Right ventricle myocardium inferior (tissue), 1 donor: Measurements from ENCODE around the gene B3GAT2. TPM values are rescaled to one million over a fixed set of nuclear protein-coding genes. Genes with fewer than 3 reads are reported as not detected.
"Not testable (repeated sequence)": the region's sequence is repeated elsewhere in the genome, so short reads cannot be mapped to it uniquely, and the experiment has no call there.

Experiments used
- ATAC-seq: fragments of 200-7000 bp; cut with Tn5 transposase; one replicate; pipeline ENCODE4 v1.9.1; 2020; ENCODE audit warnings: mild to moderate bottlenecking, moderate library complexity
- DNase-seq: peaks from one replicate; pipeline ENCODE4 v3.0.0; 2021; ENCODE audit errors: missing footprints
- intact Hi-C: fragments of 100-400 bp; cut with DNase I; formaldehyde crosslinking; loops from one replicate; pipeline ENCODE4 v1.11.0; 2022
- long read RNA-seq: library from polyadenylated mRNA; unstranded; transcript quantifications from one replicate; pipeline ENCODE4 v2.0.0, GENCODE V29; 2021
- total RNA-seq: library from RNA; stranded (reverse); fragmentation: NEBNext Ultra II Directional; extraction: Animal tissue kit (Norgen Biotek cat#: 25700); gene quantifications from one replicate; pipeline ENCODE4 v1.2.1, GENCODE V29; 2021
- donor health status: DM: no; HTN: yes; CAD: no; lungs with severe emphysema.

Gene B3GAT2, protein sequence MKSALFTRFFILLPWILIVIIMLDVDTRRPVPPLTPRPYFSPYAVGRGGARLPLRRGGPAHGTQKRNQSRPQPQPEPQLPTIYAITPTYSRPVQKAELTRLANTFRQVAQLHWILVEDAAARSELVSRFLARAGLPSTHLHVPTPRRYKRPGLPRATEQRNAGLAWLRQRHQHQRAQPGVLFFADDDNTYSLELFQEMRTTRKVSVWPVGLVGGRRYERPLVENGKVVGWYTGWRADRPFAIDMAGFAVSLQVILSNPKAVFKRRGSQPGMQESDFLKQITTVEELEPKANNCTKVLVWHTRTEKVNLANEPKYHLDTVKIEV
- total RNA-seq, result not detected
- long read RNA-seq, result 0 reads

DNA sequence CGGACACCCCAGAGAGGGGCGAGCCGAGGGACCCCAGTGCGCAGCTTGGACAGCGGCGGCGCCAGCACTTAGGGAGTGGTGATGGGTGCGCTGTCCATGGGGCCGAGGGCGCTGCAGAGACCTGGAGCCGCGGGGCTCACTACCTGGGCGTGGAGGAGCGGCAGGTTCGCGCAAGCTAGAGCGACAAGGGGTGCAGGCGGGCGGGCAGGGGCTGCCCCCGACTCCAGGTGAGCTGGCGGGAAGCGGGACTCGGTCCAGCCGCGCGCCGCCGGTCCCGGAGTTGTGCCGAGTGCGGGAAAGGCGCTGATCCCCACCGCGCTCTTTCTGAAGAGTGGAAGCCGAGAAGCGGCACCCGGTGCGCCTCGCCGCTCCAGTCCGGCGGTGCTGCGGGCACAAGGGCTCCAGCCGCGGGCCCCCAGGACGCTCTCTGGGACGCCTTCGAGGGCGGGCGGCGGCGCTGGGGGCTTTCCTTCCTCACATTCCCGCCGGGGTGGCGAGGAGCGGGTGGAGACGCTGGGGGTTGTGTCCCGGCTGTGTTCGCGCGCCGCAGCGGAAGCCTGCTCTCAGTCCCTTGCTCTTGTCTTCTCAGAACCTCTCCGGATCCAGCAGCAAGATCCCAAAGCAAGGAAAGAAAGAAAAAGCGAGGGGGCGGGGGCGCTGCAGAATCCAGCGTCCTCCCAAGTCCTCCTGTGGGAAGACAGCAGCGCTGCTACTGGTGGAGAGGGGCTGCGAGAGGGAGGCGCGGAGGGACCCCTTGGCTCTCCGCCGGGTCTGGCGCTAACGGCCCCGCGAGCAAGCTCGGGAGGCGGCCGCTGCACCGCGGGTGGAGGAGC lies at the start of gene B3GAT2:
TSS of gene B3GAT2 (minus strand) at position 610 of the 833 bp plus-strand sequence. CDS start 631 bp downstream, outside the sequence.
- intact Hi-C loops, result loop anchor here (10.0 kb wide), 2 partner anchors 252 to 412 kb away; no protein-coding TSS in a partner anchor
- peak; percentile 59 for DNase-seq
- ATAC-seq, result peak; percentile 47

DNA sequence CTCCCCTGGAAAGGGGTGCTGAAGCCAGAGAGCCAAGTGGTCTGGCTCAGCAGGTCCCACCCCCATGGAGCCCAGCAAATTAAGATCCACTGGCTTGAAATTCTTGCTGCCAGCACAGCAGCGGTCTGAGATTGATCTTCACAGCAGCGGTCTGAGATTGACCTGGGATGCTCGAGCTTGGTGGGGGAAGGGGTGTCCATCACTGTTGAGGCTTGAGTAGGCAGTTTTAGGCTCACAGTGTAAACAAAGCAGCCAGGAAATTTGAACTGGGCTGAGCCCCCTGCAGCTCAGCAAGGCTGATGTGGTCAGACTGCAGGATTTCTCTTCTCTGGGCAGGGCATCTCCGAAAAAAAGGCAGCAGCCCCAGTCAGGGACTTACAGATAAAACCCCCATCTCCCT lies 41.3 kb upstream of the B3GAT2 start:
- intact Hi-C loops, result no loop called here
- ATAC-seq, result no peak
- DNase-seq, result no peak

DNA sequence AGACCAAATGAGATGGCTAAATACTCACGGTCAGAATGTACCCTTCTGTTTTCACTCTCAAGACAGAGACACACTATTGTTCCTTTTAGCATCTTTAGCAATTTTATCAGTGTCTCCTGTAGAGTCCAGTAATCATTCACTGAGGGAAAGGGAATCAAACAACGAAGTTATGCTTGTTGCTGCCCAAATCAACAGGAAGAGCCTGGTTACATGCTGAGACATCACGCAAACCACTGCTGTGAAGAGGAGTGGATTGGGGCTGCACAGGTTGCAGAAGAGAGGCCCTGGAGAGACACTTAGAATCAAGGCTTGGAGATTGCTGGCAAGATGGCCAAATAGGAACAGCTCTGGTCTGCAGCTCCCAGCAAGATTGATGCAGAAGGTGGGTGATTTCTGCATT lies 40.5 kb upstream of the B3GAT2 start:
- ATAC-seq (no peak), DNase-seq (no peak)
- intact Hi-C loops, result no loop called here

DNA sequence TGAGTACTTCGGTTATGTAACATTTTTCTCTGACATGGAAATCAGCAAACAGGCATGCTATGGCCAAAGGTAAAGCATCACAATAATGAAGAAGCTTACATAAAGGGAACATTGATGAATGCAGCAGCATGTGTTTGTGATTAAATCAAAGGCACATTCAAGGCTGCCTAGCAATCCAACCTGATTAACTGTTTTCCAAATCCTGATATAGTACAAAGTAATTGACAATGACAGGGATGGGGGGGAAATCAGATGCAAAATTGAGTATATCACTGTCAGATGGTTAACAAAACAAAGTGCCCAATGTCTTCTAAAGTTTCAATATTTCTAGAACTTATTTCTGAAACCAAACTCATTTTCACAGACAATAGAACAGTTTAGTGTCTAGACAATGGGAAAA lies 39.2 kb upstream of the B3GAT2 start:
- no peak for ATAC-seq
- DNase-seq, result no peak
- intact Hi-C loops, result no loop called here

DNA sequence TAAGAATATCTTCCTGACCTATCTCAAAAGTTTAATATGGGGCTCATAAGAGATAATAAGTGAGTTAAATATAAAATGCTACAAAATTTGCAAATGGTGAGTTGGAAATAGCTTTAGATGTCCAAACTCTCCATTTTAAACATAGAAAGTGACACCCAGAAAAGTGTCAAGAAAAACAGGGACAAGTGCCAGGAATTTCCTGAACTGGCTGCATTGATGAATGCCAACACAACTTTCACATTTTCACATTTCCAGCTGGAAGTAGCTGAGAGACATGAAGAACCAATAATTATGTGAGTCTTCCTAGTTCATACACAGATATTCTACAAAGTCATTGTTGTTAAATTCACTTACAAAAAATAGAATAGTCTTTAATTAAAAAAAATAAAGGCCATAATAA lies 38.6 kb upstream of the B3GAT2 start:
- intact Hi-C loops, result no loop called here
- DNase-seq, result no peak
- no peak for ATAC-seq

DNA sequence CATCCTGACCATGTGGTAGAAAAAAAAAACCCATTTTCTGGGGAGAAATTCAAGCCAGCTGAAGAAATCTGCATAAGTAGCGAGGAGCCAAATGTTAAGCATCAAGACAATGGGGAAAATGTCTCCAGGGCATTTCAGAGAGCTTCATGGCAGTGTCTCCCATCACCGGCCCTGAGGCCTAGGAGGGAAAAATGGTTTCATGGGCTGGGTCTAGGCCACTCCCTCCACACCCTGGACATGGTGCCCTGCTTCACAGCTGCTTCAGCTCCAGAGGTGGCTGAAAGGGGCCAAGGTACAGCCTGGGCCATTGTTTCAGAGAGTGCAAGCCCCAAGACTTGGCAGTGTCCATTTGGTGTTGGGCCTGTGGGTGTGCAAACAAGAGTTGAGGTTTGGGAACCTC lies 34.4 kb upstream of the B3GAT2 start:
- DNase-seq (no peak), ATAC-seq (no peak)
- intact Hi-C loops, result no loop called here

DNA sequence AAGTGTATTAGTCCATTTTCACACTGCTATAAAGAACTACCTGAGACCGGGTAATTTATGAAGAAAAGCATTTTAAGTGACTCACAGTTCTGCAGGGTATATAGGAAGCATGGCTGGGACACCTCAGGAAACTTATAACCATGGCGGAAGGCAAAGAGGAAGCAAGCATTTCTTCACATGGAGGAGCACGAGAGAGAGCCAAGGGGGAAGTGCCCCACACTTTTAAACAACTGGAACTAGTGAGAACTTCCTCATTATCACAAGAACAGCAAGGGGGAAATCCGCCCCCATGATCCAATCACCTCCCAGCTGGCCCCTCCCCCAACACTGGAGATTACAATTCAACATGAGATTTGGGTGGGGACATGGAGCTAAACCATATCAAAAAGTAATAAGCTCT lies 28.3 kb upstream of the B3GAT2 start:
- intact Hi-C loops, result no loop called here
- ATAC-seq, result no peak
- no peak for DNase-seq

DNA sequence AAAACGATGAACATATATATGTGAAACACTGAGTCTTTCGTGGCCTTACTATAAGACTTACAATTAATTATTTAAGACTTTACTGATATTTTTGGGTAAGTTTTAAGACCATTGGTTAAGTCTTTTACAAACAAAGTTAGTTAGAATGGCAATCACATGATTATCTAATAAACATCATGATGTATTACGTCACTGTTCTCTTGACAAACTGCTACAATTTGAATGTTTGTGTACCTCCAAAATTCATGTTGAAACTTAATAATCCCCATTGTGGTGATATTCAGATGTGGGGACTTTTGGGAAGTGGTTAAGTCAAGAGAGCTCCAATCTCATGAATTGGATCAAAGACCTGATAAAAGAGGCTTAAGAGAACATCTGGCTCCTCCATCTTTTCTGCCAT lies 25.9 kb upstream of the B3GAT2 start:
- intact Hi-C loops, result no loop called here
- ATAC-seq (no peak), DNase-seq (no peak)

DNA sequence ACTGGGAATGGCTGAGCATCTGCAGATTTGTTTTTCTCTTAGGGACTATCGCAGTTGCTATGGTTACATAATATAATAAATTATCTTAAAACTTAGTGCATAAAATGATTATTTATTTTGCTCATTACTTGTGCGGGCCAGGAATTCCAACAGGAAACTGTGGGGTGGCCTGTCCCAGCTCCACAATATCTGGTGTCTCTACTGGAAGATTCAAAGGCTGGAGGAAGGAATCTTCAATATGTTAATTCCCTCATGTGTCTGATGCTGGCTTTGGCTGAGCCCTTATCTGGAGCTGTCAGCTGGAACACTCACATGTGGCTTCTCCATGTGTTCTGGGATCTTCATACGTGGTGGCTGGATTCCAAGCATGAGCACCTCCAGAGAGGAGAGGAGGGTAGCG lies 23.9 kb upstream of the B3GAT2 start:
- DNase-seq, result no peak
- intact Hi-C loops, result no loop called here
- ATAC-seq, result no peak

DNA sequence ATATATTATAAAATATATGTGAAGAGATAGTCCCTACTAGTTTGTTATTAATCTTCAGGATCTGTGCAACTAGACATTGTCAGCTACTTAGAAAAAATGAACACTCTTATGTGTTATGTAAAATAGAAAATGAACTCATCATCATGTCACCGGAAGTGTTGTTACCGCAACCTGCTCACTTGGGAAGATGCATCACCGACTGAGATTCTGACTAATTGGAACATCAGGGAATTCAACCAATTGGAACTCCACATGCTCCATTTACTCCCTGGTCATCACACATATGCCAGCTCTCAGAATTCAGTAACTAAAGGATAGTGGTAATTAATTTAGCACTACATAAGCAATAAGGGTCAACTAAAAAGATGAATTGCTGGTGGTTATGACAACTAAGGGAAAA lies 16.7 kb upstream of the B3GAT2 start:
- intact Hi-C loops, result no loop called here
- ATAC-seq, result no peak

DNA sequence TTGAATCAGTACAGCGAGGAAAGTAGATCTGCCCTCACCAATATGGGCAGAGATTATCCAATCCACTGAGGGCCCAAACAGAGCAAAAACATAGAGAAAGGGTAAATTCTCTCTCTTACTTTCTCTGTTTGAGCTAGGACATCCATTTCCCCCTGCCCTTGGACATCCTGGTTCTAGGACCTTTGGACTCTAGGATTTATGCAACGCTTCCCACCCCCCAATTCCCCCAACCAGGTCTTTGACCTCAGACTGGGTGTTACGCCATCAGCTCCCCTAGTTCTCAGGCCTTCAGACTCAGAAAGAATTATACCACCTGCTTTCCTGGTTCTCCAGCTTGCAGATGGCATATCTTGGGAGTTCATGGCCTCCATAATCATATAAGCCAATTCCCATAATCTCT lies 10.2 kb upstream of the B3GAT2 start:
- intact Hi-C loops, result no loop called here
- no peak for DNase-seq
- ATAC-seq, result no peak

More for the DNA sequence above, 16.7 kb upstream of the B3GAT2 start:
- no peak for DNase-seq

DNA sequence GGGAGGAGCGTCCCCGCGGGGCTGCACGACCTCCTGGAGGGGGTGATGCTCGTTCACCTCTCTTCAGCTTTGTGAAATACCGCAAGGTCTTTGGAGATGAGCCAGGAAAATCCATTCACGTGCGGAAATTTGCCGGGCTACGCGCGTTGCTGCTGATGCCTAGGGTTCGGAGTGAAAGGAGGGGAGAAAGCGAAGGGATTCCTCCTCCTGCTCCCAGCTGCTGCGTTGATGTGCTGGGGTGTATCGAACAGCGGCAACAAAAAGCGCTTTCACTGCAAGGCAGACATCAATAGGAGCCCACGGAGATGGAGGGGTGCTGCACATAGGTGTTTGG lies 391 bp upstream of the B3GAT2 start:
- no peak for DNase-seq
- ATAC-seq, result no peak
- intact Hi-C loops, result loop anchor here (10.0 kb wide), 2 partner anchors 252 to 412 kb away; no protein-coding TSS in a partner anchor

DNA sequence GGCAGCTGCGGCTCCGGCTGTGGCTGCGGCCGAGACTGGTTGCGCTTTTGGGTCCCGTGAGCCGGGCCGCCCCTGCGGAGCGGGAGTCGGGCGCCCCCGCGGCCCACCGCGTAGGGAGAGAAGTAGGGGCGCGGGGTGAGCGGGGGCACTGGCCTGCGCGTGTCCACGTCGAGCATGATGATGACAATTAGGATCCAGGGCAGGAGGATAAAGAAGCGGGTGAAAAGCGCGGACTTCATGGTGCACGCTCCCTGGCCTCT lies 739 bp downstream of the B3GAT2 start:
- ATAC-seq, result peak; percentile 11
- no peak for DNase-seq
- intact Hi-C loops, result loop anchor here (10.0 kb wide), 2 partner anchors 251 to 411 kb away; no protein-coding TSS in a partner anchor

DNA sequence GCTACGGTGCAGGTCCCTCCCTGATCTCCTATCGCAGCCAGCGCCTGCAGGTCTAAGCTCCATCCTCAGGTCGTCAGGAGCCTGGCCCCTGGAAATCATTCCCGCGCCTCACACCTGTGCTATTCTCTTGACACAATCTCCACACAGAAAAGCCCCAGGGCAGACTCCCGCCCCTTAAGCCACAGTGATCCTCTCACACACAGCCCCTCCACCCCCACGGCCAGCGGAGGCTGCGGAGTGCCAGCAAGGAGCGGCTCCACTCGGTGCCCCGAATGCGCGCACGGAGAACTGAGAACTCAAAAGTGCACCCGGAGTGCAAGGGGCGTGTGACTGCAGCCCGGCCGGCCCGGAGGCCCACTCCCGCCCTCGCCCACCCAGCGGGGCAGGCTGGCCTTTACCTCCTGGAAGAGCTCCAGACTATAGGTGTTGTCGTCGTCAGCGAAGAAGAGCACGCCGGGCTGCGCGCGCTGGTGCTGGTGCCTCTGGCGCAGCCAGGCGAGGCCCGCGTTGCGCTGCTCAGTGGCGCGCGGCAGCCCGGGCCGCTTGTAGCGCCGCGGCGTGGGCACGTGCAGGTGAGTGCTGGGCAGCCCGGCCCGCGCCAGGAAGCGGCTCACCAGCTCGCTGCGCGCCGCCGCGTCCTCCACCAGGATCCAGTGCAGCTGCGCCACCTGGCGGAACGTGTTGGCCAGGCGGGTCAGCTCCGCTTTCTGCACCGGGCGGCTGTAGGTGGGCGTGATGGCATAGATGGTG lies 1.2 kb downstream of the B3GAT2 start:
- DNase-seq (peak; percentile 93), ATAC-seq (peak; percentile 92)
- intact Hi-C loops, result loop anchor here (10.0 kb wide), 2 partner anchors 251 to 411 kb away; no protein-coding TSS in a partner anchor

DNA sequence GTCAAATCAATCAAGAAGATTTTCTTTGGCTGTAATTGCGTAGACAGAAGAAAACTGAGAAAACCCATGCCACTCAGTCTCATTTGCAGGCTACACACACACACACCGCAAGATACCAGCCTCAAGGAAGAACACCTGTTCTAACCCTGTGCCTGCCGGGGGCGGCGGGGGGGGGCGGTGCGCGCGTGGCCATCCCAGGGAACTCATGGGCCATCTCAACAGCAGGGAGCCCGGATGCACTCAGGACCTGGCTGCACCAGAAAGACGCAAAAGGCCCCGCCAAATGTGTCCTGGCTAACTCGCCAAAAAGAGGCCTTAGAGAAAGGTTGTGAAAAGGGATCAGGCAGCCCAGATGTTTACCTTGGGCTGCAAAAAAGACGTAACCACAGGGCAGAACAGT lies 2.1 kb downstream of the B3GAT2 start:
- no peak for ATAC-seq
- no peak for DNase-seq
- intact Hi-C loops, result loop anchor here (10.0 kb wide), 2 partner anchors 250 to 410 kb away; no protein-coding TSS in a partner anchor

DNA sequence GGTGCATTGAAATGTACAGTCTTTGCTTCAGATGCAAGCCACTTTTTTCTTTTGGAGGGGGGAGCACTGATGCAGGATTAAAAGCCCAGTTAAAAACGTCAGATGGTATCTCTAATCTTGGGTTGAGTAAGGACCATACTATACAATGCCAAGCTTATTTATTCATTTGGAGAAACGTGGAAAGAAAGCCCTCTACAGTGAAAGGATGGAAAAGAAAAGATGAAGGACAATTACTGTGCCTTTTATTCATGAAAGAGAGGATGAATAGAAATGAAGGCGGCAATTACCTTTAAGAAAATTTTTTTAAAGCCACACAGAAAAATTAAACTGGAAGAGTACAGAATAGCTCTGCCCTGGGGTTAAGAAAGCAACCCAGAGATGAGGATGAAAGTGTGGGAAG lies 2.7 kb downstream of the B3GAT2 start:
- DNase-seq (no peak), ATAC-seq (no peak)
- intact Hi-C loops, result loop anchor here (10.0 kb wide), 2 partner anchors 249 to 409 kb away; no protein-coding TSS in a partner anchor

DNA sequence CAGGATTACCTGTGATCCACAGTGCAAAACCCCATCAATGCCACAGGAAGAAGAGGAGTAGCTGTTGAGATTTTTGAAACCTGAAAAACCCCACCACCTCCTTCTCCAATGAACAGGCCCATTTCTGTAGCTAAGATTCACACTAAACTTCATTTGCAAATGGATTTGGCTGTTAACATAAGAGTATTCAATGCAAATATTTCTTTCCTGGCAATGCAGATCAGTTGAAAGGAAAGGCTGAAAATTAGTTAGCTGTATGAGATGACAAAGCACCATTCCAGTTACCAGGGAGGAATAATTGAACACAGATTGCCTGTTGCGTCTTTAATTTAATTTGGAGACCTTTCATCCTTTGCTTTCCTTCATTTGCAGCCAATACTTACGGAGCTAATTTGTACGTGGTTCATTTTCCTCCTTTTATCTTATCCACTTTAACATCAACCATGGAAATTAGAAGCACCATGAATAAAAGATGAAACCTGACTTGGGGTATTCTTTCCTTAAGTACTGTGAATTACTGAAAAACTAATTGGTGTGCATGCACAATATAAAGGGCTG lies 4.2 kb downstream of the B3GAT2 start:
- no peak for DNase-seq
- no peak for ATAC-seq
- intact Hi-C loops, result loop anchor here (10.0 kb wide), 2 partner anchors 248 to 408 kb away; no protein-coding TSS in a partner anchor

DNA sequence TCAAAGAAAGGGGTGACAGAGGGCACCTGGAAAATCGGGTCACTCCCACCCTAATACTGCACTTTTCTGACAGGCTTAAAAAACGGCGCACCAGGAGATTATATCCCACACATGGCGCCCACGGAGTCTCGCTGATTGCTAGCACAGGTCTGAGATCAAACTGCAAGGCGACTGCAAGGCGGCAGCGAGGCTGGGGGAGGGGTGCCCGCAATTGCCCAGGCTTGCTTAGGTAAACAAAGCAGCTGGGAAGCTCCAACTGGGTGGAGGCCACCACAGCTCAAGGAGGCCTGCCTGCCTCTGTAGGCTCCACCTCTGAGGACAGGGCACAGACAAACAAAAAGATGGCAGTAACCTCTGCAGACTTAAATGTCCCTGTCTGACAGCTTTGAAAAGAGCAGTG lies 12.5 kb downstream of the B3GAT2 start:
- DNase-seq, intact Hi-C loops, ATAC-seq: not testable (repeated sequence)

DNA sequence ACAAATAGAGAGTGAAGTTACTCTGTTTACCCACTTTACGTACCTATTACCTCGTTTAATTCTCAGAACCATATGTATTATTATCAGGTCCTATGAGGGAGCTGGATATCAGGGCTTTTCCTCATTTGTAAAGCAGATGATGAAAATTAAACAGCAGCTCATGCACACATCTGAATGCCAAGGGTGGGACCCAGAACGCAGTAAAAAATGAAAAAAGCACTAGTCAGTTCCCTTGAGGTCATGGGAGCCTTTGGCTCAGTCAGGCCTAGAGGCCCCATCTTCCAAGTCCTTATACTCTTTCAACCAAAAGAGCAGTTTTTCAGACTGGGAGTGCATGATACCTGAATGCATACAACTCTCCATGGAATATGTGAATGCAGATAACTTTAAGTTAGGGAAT lies 23.0 kb downstream of the B3GAT2 start:
- DNase-seq, result no peak
- ATAC-seq, result no peak
- intact Hi-C loops, result no loop called here
